ENCODE results near the gene IL1A.

Gene IL1A

GRCh38 chr2:112762276-112762675, 22.0 kb downstream of the IL1A start:
- no peak for DNase-seq (ENCODE audit: low spot score)

- DNase-seq (ENCODE audit: low spot score), result no peak
Observed at GRCh38 chr2:112760149-112760548, 24.1 kb downstream of the IL1A start.

GRCh38 chr2:112758711-112759110, 25.6 kb downstream of the IL1A start:
- DNase-seq (ENCODE audit: low spot score), result no peak

DNA sequence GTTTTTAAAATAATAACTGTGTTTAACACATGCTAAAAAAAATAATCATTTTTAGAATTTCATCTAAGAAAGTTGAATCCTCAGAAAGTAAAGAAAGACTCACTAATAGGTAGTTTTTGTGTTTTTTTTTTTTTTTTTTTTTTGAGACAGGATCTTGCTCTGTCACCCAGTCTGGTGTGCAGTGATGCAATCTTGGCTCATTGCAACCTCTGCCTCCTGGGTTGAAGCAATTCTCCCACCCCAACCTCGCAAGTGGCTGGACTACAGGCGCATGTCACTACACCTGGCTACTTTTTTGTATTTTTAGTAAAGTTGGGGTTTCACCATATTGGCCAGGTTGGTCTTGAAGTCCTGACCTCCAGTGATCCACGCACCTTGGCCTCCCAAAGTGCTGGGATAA, 27.0 kb downstream of the IL1A start:
- no peak for DNase-seq (ENCODE audit: low spot score)

DNA sequence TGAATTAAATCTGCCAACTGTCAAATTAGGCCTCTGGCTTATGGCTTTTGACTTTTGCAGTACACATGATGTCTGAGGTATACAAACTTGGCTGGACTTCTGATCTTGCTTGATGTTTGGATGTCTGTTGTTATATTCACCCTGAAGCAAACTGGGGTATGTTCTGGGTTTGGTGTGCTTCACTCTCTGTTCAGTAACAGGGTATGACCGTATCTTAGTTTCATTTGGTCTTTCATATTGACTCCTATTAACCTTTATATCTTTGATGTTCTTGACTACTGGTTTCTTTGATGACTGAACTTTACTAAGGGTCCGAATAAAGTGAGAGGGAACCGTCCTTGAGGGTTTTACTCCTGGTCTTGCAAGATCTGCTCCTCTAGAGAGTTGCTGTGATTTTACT, 28.1 kb downstream of the IL1A start:
- no peak for DNase-seq (ENCODE audit: low spot score)

DNA sequence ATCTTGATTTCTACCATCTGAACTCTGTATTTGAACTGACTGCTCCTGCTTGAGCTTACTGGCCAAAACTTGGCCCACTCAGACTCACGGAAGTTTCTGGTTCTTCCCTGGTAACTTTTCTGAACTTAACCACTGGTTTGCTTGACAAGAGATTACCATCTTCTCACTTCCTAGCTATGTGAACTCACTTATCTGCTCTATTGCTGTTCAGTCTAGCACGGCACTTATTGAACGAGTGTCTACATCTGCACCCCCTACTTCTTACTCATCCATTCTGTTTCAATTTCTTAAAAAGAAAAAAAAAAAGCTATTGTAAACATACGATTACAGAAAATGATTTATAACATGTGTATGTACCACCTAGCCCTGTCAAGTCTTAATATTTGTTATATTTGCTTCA, 28.8 kb downstream of the IL1A start:
- no peak for DNase-seq (ENCODE audit: low spot score)

GRCh38 chr2:112754564-112754963, 29.7 kb downstream of the IL1A start:
- no peak for DNase-seq (ENCODE audit: low spot score)

DNA sequence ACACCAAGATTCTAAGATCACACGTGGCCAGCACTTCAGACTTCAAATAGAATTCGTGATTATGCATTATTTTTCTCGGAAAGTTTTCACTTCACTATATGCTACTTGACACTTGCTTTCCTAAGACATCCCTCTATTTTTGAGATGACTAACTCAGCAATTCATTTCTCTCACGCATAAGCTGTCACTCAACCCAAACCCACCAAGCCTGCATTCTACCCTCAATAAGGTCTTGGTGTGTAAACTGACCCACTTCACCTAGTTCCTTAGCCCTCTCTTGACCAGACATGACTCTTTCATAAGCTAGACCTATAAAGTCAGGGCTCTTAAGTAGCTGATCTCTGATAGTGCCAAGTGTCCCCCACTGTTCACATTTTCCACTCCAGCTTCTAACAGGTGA, 31.6 kb downstream of the IL1A start:
- no peak for DNase-seq (ENCODE audit: low spot score)

GRCh38 chr2:112751451-112752197, 32.7 kb downstream of the IL1A start:
- no peak for DNase-seq (ENCODE audit: low spot score)

DNA sequence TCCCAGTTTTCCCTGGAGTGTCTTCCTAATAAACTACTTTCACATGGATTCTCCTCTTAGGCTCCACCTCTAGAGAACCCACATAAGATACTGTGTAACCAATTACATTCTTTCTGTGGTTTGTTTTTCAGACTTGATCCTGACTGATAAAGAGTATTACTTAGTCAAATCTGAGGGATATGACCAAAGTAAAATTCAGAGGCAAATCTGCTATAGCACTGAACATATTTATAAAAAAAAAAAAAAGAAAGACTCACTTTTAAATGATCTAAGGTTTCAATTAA, 33.8 kb downstream of the IL1A start:
- no peak for DNase-seq (ENCODE audit: low spot score)

GRCh38 chr2:112749755-112750559, 34.3 kb downstream of the IL1A start:
- peak; percentile 79 for DNase-seq (ENCODE audit: low spot score)

- no peak for DNase-seq (ENCODE audit: low spot score)
Observed at GRCh38 chr2:112740527-112740926, 43.8 kb downstream of the IL1A start.

DNA sequence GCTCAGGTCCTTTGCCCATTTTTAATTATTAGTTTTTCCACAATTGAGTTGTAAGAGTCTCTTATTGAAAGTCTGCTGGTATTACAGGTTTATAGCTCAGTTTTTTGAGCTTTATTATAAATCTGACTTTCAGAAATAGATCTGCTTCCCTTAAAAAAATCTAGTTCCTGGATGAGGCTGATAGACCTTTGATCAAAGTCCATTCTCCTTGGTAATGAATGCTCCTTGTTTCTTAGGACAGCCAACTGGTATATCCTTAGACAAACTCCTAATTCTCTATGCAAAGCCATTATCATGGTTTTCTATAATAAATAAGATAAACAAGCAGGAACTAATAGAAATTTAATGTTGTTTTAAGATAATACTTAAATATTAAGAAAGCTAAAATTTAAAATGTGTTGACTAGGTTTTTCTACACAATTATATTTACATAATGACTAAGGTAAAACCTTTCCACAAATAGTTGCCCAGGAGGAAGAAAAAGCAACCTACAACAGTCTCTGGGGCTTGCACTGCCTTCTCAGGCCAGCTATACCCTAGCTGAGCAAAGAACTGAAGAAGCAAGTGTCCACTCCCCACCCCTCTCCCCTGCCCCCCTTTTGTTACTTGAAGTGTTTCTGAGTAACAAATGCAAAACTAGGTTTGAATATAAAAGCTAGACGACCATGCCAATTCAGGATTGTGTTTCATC, 46.6 kb downstream of the IL1A start:
- no peak for DNase-seq (ENCODE audit: low spot score)

DNA sequence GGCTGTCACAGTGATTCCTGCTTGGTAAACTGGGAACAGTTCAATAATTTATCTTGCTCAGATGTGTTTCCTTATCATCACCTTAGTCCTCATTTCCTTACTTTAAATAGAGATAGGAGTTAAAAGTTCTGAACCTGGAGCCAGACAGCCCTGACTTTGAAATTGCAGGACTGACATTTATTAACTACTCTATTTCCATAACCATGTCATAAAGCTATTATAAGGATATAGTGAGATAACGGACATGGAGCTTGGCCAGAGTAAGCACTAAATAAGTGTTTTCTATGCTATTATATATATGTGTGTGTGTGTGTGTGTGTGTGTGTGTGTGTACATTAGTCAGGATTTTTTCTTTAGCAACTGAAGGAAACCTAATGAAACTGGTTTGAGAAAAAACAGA, 50.4 kb downstream of the IL1A start:
- no peak for DNase-seq (ENCODE audit: low spot score)

GRCh38 chr2:112733456-112733855, 50.8 kb downstream of the IL1A start:
- DNase-seq (ENCODE audit: low spot score), result no peak

- DNase-seq (ENCODE audit: low spot score), result no peak
Observed at GRCh38 chr2:112731479-112731878, 52.8 kb downstream of the IL1A start.

GRCh38 chr2:112730791-112731190, 53.5 kb downstream of the IL1A start:
- no peak for DNase-seq (ENCODE audit: low spot score)

GRCh38 chr2:112730216-112730615, 54.1 kb downstream of the IL1A start:
- no peak for DNase-seq (ENCODE audit: low spot score)

DNA sequence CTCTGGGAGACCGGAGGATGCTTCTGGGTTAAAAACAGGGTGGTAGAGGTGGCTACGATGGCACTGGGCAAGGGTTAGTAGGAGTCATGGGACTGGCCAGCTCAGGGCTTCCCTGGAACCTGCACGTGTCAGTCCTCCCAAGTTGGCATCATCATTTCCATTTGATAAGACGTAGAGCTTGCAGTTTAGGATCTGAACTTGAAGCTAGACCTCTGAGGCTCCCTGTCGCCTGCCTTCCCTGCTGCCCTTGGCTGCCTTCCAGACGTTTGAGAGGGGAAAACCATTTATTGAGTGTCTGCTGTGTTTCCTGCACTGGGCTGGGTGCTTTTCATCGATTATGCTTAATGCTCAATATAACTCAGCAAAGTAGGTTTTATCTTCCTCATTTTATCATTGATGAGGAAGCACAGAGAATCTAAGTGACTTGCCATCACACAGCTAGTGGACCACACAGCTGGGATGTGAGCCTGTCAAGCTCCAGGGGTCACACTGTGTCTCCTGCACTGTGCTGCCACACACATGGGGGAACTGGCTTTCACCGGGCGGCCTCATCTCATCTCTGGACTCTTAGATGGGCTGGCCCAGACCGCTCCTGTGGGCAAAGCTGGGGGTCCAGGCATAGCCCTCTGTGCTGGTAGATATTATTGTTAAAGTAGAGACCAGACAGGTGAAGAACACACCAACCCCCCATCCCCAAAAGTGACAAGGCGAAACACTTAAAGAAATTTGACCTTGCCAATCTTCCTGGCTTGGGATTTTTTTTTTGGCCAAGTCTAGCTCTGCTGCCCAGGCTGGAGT, 55.7 kb downstream of the IL1A start:
- DNase-seq (ENCODE audit: low spot score), result no peak

- DNase-seq (ENCODE audit: low spot score), result no peak
Observed at GRCh38 chr2:112728029-112728362, 56.3 kb downstream of the IL1A start.

DNA sequence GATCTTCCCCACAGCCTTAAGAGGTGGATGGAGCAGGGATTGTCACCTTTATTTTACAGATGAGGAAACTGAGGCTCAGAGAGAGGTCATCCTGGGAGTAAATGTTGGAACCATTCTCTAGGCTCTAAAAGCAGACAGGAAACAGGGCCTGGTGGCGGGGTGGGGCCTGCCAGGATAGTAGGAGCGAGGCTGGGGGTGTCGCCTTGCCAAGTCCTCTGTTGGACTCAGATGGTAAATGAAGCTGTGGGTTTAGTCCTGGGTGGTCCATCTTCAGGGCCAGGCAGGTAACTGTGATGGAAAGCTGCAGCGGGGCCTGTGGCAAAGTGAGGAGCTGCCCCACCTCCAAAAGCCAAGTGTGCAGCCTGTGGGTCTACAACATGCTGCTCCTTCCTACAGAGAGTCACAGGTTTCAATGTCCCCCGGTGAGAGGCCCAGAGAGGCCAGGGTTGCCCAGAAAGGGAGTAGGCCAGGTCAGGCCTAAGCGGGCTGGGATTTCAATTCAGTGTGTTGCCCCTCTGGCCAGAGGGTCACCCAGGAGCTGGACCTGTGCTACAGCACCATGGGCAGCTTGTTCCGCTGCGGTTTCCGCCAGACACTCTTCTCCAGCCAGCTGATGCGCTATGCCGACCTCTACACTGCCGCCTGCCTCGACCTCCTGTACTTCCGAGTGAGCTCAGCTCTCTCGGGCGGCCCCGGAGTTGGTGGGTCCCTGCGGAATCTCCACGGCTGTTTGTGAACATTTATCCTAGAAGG, 56.8 kb downstream of the IL1A start:
- DNase-seq (ENCODE audit: low spot score), result no peak

Data from CD4-positive, alpha-beta T cell treated with Interleukin-6 at 100 ng/mL for 8 hours (primary cell).